IPS-NIHi7 (cell line): Measurements from ENCODE around the gene CACNB3.
"Not testable (repeated sequence)": the region's sequence is repeated elsewhere in the genome, so short reads cannot be mapped to it uniquely, and the experiment has no call there.

Source experiments
- DNase-seq: peaks from one replicate; pipeline ENCODE4 v3.0.0; 2012; ENCODE audit warnings: mixed read lengths; ENCODE audit errors: extremely low spot score

CACNB3 gene

DNA sequence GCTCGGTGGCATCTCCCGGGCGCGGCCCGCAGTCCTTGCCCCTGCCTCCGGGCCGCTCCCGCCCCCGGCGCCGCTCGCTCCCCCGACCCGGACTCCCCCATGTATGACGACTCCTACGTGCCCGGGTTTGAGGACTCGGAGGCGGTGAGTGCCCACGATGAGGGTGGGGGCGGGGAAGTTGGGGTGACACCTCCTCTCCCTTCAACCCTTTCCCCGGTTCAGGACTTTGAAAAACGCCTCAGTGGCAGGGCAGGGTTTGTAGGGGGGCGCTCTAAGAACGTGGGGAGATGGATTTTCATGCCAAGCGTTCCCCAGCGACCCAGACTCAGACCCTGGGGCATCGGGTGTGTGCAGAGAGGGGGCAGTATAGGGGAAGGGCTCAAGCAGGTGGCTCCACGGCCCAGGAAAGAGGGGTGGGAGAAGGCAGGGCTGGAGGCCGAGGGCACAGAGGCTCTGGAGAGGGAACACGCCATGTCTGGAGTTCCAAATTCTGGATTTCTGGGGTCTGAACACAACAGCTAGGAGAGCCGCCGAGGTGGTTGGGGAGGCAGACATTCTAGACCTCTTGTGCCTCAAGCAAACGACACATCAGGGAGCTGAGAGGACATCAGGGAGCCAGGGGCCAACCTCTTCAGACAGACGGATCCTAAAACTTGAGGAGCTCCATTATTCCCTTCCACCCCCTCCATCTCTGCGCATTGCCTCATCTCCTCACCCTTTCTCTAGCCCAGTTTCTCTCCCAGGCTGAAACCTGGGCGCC lies 715 bp downstream of the CACNB3 start:
- DNase-seq: no peak

DNA sequence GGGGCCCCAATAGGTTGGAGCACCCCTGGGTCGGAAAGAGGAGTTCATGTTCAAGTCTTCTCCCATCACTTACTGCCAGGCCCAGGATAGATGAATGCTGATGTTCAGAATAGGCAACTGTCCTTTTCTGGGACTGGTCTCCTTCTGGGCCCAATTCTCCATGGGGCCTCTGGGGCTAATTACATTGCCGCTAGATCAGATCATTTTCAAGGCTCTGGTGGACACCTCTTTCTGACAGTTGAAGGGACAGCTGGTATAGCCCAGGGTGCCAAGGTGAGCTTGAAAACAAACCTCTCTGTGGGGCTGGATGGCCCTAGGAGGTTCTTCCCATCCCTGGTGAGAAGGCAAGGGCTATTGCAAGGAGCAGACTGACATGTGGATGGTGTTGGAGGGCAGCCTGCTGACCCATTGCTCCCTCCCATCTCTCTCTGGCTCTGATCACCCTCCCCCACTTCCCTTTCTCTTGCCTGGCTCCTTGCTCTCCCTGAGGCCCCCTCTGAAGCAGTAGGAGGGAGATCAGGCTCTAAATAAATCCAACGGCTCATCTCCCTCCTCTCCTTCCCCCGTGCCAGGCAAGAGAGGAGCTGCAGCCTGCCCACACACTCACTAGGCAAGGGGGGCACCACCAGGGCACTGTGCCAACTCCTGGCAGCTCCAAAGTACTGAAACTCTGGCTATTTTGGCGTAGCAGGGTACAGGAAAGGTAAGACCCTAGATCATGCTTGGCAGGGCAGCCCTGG lies 1.9 kb downstream of the CACNB3 start:
- no peak for DNase-seq

DNA sequence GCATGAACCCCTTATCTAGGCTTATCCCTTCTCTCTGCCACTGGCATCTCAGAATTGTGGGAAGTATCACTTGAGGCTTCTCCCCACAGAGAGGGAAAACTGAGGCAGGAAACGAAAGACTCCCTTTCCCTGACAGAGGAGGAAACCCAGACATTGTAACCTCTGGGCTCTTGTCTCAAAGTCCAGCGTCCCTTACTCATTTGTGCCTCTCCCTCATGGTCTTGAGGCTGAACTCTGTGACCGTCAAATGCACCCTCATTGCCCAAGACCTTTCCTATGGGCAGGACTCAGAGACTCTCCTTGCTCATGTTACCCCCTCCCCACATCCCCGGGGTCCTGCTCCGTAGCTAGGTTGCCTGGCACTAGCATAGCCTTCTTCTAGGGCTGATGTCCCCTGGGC lies 3.8 kb downstream of the CACNB3 start:
- DNase-seq: no peak

DNA sequence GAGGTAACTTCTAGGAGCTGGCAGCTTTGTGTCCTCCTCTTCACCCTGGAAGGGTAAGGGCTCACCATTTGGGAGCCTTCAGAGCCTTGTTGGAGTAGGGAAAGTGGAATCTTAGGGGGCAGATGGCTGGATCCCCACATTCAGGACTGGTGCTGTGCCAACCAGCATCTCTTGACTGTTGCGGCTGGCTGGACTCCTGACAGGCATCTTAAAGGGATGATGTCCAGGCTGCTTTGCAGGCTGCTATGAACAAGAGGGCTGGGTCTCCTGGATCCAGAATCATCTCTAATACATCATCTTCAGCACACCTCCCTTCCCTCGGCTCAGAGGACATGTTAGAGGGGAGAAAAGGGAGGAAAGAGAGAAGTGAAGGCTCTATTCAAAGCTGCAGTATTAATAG lies 4.4 kb downstream of the CACNB3 start:
- no peak for DNase-seq

DNA sequence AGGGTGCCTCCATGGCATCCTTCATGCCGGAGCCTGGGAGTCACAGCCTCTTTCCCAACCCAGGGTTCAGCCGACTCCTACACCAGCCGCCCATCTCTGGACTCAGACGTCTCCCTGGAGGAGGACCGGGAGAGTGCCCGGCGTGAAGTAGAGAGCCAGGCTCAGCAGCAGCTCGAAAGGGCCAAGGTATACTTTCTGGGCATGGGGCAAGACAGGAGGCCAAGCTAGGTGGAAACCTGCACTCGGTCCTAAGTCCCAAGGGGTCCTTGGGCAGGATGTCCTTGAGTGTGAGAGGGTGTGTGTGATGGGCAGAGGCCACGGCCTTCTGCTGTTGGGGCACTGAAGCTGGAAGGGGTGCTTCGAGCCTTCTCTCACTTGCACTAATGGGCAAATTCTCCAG lies 5.0 kb downstream of the CACNB3 start:
- DNase-seq: no peak

DNA sequence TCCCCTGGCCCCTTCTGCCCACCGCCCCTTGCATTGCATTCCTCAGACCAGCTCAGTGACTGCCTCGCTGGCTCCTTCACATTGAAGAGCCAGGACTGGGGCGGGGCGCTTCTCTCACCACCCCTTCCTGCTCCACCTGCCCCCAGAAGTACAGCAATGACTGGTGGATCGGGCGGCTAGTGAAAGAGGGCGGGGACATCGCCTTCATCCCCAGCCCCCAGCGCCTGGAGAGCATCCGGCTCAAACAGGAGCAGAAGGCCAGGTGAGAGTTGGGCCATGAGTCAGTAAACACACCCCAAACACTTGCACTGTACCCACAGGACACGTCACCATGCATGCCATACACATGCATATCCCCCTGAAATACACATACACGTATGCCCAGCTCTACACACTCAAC lies 5.8 kb downstream of the CACNB3 start:
- DNase-seq: peak; percentile 73

DNA sequence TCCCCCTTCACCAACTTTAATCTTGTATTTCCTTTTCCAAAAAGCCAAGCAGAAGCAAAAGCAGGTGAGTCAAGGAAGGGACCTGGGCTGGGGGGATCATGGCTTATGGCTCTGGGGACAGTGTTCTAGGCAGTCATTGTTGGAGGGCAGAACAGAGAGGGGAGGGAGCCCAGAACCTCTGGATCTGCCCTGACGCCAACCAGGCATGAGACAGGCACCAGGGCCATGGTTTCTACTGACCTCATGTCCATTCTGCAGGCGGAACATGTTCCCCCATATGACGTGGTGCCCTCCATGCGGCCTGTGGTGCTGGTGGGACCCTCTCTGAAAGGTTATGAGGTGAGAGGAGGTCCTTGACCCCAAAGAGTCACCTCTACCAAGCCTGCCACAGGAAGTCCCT lies 6.6 kb downstream of the CACNB3 start:
- DNase-seq: no peak

DNA sequence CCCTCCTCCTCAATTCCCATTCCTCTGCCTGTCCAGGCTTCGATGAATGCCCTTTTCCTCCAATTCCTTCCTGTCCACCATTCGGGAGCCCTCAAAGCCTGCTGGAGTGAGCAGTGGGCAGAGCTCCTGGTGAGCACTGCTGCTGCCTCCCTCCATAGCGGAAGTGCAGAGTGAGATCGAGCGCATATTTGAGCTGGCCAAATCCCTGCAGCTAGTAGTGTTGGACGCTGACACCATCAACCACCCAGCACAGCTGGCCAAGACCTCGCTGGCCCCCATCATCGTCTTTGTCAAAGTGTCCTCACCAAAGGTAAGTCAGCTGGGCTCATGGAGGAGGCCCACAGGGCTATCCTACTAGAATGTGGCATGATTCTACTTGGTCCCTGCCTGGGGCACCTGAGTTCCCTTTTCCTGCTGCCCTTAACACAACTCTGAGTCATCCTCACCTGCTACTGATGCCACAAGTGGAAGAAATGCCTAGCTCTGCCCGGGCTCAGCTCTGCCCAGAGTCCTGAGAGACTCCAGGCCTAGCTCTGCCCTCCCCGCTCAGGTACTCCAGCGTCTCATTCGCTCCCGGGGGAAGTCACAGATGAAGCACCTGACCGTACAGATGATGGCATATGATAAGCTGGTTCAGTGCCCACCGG lies 8.0 kb downstream of the CACNB3 start:
- no peak for DNase-seq

DNA sequence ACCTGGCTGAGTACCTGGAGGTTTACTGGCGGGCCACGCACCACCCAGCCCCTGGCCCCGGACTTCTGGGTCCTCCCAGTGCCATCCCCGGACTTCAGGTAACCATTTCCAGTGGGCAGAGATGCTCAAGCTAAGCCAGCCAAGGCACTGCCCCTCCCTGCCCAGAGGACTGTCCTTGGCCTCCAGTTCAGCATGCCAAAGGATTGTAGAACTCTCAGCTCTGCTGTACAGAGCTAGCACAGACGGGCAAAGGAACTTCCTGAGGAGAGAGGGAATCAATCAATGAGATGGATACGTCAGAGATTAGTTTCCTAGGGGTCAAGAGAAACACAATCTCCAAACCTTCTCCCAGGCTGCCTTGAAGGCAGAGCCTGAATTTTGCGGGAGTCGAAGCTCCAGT lies 8.7 kb downstream of the CACNB3 start:
- no peak for DNase-seq

DNA sequence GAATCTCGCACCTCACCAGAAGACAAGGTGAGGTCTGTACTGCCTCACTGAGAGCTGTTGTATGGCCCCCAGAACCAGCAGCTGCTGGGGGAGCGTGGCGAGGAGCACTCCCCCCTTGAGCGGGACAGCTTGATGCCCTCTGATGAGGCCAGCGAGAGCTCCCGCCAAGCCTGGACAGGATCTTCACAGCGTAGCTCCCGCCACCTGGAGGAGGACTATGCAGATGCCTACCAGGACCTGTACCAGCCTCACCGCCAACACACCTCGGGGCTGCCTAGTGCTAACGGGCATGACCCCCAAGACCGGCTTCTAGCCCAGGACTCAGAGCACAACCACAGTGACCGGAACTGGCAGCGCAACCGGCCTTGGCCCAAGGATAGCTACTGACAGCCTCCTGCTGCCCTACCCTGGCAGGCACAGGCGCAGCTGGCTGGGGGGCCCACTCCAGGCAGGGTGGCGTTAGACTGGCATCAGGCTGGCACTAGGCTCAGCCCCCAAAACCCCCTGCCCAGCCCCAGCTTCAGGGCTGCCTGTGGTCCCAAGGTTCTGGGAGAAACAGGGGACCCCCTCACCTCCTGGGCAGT lies 9.3 kb downstream of the CACNB3 start:
- DNase-seq: no peak

DNA sequence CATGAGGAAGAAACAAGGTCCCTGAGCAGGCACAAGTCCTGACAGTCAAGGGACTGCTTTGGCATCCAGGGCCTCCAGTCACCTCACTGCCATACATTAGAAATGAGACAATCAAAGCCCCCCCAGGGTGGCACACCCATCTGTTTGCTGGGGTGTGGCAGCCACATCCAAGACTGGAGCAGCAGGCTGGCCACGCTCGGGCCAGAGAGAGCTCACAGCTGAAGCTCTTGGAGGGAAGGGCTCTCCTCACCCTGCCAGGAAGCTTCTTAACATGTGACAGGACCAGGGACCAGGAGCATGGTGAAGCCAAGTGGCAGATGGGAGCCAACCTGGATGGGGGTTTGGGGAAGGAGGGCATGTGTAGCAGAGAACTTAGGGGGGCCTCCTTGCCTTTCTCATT lies 10.0 kb downstream of the CACNB3 start:
- DNase-seq: no peak

DNA sequence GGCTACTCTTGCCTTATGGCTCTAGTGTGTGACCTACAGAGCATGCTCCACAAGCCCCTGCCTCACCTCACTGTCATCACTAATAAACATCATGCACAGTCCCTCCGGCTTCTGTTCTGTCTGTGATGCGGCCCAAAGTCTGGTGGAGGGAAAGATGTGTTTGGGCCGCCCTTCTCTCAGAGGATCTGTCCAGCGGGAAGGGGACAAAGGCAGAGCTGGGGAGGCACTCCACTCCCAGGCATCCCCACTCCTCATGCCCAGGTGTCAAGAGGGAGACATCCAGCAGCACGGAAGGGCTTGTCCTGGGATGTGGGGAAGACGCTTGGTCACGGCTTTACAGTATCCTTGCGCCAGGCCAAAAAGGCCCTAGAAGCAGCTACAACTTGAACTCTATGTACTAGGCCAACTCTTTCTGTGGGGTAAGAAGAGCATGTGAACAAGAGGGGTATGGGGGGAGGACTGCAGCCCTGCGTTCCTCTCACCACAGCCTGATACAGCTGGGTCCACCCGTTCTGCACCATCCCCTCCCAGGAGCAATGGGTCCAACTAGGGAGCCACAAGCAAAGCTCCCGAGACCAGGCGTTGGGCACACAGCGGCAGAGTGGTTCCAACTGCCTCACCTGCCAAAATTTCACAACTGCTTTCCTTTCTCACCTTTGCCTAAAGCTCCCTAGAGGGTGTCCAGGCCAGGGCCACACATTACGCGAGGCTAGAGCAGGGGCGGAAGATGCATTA lies 10.7 kb downstream of the CACNB3 start:
- DNase-seq: no peak

DNA sequence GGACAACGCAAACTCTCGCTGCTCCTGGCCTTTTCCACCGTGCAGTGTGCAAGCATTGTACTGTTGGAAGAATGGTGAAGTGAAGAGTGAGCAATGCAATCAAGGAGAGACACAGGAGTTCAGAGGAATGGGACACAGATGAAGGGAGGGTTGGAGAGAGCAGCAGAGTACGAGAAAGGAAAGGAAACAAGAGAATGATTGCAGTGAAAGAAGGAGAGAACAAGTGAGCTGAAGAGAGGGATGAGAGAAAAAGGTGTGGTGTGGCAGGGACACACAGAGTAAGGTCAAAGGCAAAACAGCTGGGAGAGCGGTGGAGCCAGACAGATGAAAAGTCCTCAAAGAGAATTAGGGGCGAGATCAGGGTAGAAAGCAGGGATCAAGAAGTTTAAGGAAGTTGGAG lies 13.0 kb downstream of the CACNB3 start:
- no peak for DNase-seq

DNA sequence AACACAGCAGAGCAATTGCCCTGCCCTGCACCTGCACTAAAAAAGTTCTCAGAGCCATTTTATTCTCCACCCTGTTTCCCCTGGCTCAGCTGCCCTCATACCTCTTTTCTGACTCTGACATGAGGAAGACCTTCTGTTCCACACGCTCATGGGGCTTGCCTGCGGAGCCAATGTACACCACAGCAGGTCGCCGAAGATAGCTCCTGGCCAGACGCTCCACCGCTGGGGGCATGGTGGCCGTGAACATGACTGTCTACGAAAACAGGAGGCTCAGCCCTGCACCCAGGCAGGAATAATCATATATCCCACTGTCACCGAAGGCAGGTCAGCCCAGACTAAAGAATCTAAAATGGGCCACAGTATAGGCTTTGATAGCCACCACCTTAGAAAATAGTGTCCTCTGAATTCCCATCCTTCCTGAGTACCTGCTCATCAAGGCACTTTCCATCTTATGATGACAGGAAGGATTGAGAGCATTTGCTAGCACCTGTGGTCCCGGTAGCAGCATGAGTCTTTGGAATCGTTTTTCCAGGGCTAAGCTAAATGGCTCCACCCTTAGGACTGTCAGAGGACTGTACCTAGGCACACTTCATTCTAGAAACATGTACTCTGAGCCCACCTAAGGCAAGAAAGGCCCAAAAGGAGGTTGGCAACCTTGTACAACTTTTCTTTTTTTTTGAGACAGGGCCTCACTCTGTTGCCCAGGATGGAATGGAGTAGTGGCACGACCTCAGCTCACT lies 14.2 kb downstream of the CACNB3 start:
- no peak for DNase-seq

DNA sequence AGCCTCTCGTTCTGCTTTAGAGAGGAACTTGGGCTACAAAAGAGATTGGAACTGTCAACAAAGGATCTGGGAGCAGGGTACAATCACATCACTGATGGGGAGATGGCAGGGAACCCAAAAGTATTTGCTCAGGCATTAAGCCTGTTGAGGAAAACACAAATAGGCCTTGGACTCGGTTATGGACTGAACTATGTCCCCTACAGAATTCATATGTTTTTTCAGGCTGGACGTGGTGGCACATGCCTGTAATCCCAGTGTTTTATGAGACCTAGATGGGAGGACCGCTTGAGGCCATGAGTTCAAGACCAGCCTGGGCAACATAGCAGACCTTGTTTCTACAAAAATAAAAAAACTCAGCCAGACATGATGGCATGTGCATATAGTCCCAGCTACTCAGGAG lies 19.8 kb downstream of the CACNB3 start:
- DNase-seq: no peak

DNA sequence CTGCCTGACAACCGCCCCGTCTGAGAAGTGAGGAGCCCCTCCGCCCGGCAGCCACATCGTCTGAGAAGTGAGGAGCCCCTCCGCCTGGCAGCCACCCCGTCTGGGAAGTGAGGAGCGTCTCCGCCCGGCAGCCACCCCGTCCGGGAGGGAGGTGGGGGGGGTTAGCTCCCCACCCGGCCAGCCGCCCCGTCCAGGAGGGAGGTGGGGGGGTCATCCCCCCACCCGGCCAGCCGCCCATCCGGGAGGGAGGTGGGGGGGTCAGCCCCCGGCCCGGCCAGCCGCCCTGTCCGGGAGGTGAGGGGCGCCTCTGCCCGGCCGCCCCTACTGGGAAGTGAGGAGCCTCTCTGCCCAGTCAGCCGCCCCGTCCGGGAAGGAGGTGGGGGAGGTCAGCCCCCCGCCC lies 23.7 kb downstream of the CACNB3 start:
- not testable (repeated sequence) for DNase-seq

DNA sequence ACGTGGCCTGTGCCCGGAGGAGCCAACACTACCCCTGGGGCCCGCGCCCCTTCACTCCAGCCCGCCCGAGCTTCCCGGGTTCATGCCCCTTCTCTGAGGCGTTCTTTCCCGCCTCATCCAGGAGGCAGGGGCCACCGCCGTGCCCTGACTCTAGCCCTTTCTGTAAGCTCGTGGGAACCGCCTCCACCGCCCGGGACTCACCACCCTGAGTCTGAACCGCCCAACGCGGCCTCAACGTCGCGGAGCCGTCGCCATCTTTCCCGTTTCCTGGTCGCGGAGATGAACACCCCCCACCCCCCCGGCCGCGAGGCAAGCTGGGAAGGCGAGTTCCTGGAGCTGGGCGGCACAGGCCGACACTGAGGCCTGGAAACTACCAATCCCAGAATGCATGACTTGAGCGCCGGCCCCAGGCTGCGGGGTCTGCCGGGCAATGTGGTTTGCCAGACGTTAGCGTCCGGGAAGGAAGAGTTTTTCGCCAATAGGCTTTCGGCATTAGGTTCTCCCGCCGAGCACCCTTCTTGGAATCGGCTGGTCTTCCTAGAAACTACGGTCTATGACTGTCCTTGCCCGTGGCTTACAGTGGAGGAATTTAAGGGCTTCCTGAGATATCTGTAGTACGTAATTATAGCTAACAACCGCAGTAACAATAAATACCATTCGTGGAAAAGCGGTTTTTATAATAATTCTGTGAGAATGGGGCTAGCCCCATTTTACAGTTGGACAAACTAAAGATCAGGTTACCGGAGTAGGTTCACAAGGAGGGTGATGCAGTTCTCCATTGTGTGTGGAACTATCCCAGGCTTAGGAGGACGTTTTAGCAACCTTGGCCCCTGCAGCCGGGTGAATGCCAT lies 33.8 kb downstream of the CACNB3 start, which contains the start of gene DDX23:
DDX23 (minus strand) TSS at position 281 of the 851 bp plus-strand sequence. CDS start 6,381 bp downstream, outside the sequence.
- peak; percentile 99 for DNase-seq

DNA sequence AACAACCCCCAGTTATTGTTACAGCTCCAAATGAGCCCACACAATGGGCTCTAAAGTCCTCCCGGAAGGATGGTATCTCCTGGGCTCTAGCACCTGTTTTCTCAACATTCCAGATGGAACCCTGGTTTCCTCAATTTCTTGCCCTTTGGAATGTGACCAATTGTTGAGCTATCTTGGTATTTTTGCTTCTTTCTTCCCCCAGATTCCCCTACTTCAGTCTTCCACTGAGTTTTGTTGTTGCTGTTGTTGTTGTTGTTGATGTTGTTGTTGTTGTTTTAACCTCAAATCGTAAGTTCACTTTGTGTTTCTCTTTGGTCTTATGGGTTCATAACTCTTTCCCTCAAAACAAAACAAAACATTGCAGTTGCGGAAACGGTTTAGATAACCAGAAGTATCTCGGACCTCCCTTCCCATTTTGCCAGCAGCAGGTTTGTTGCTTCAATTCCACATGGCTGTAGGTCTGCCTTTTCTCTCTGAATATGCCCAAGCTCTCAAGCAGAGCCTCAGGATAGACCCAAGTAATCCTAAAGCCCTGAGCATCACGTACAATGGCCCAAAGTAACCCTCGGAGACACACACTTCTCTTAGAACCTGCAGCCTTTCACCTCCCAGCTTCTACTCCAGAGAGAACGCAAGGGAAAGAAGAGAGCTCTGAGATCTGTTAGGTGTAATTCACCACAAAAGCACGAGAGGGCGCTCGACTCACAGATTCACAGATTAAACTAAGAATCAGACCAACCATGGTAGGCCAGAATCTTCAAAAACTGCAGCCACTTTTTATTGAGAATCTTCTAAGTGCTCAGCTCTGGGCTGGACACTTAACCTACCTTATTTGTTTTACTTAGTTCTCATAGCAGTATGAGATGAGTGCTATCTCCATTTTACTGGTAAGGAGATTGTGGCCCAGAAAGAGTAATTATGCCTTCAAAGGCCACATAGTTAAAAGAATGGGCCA lies 34.7 kb downstream of the CACNB3 start:
- DNase-seq: peak; percentile 78

DNA sequence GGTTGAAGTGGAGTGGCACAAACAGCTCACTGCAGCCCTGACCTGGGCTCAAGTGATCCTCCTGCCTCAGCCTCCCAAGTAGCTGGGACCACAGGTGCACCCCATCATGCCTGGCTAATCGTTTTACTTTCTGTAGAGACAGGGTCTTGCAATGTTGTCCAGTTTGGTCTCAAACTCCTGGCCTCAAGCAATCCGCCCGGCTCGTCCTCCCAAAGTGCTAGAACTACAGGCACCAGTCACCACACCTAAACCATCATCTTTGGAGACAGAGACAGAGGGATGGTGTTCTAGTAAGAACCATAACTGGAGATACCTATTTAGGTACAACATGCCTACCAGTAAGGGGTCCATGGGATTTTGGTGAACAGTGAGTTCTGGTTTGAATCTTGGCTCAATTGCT lies 36.2 kb downstream of the CACNB3 start:
- DNase-seq: no peak
